GM23338 (cell line): ENCODE measurements around the gene JDP2. TPM values are rescaled to one million over a fixed set of nuclear protein-coding genes. Genes with fewer than 3 reads are reported as not detected.

Experiments
- ATAC-seq: fragments of 200-7000 bp; cut with Tn5 transposase; 3 replicates; pipeline ENCODE4 v1.9.1; 2020
- DNase-seq: peaks from one replicate; pipeline ENCODE4 v3.0.0-alpha.2; 2015; ENCODE audit warnings: low spot score
- H2AFZ ChIP-seq: fragments of 200-600 bp; sonication (generic); 2 replicates; pipeline ENCODE4 v1.8.0; 2016; ENCODE audit warnings: antibody characterized with exemption, mild to moderate bottlenecking, moderate library complexity
- H3F3A ChIP-seq: fragments of 200-600 bp; sonication (generic); replicated peaks from 2 replicates; pipeline ENCODE4 v1.8.0; 2017; ENCODE audit warnings: antibody characterized with exemption, mixed run types, low read depth
- H3K27ac ChIP-seq: fragments of 200-600 bp; sonication (generic); 2 replicates; pipeline ENCODE4 v1.6.1; 2016; ENCODE audit warnings: low read depth
- H3K27me3 ChIP-seq: fragments of 200-600 bp; sonication (generic); 2 replicates; pipeline ENCODE4 v1.8.0; 2016; ENCODE audit warnings: mild to moderate bottlenecking, mixed run types, moderate library complexity; ENCODE audit not compliant: insufficient read depth
- H3K36me3 ChIP-seq: fragments of 200-600 bp; sonication (generic); 2 replicates; pipeline ENCODE4 v1.8.0; 2016; ENCODE audit warnings: mild to moderate bottlenecking; ENCODE audit not compliant: insufficient read depth
- H3K4me1 ChIP-seq: fragments of 200-600 bp; sonication (generic); 2 replicates; pipeline ENCODE4 v1.8.0; 2016; ENCODE audit warnings: mild to moderate bottlenecking, moderate library complexity; ENCODE audit not compliant: insufficient read depth
- H3K4me2 ChIP-seq: fragments of 200-600 bp; sonication (generic); 2 replicates; pipeline ENCODE4 v1.7.1; 2017; ENCODE audit warnings: mixed run types
- H3K4me3 ChIP-seq: fragments of 200-600 bp; sonication (generic); 2 replicates; pipeline ENCODE4 v1.6.1; 2016; ENCODE audit warnings: mixed run types
- H3K79me2 ChIP-seq: fragments of 200-600 bp; sonication (generic); replicated peaks from 2 replicates; pipeline ENCODE4 v1.8.0; 2017; ENCODE audit warnings: mild to moderate bottlenecking; ENCODE audit not compliant: insufficient read depth
- H3K9me2 ChIP-seq: fragments of 200-600 bp; sonication (generic); 2 replicates; pipeline ENCODE4 v1.8.0; 2017; ENCODE audit not compliant: insufficient read depth
- H4K20me1 ChIP-seq: fragments of 200-600 bp; sonication (generic); replicated peaks from 2 replicates; pipeline ENCODE4 v1.8.0; 2017; ENCODE audit warnings: mild to moderate bottlenecking; ENCODE audit not compliant: insufficient read depth
- H3K27ac Mint-ChIP-seq: 2 replicates; pipeline ENCODE4 v1.8.0; 2020; ENCODE audit warnings: inconsistent platforms, mild to moderate bottlenecking, moderate library complexity, mixed read lengths
- H3K27me3 Mint-ChIP-seq: 3 replicates; pipeline ENCODE4 v1.8.0; 2022; ENCODE audit warnings: low read depth, mild to moderate bottlenecking, moderate library complexity, mixed read lengths, inconsistent platforms; ENCODE audit not compliant: insufficient read depth, poor library complexity
- H3K36me3 Mint-ChIP-seq: 3 replicates; pipeline ENCODE4 v1.8.0; 2021; ENCODE audit warnings: low read depth, mild to moderate bottlenecking, inconsistent platforms, moderate library complexity, mixed read lengths
- H3K4me1 Mint-ChIP-seq: 3 replicates; pipeline ENCODE4 v1.8.0; 2020; ENCODE audit warnings: mild to moderate bottlenecking, inconsistent platforms, mixed read lengths
- H3K4me3 Mint-ChIP-seq: 3 replicates; pipeline ENCODE4 v1.8.0; 2021; ENCODE audit warnings: moderate library complexity, mild to moderate bottlenecking, inconsistent platforms, mixed read lengths
- H3K9me3 Mint-ChIP-seq: 3 replicates; pipeline ENCODE4 v1.8.0; 2020; ENCODE audit warnings: moderate library complexity, mild to moderate bottlenecking, inconsistent platforms, mixed read lengths
- CREB1 ChIP-seq: fragments of 250-450 bp; sonication (Bioruptor Pico); IDR thresholded peaks from 2 replicates; pipeline ENCODE4 v1.5.0; 2020; ENCODE audit warnings: low read depth, mild to moderate bottlenecking, moderate library complexity
- ETS1 ChIP-seq: IDR thresholded peaks from 2 replicates; pipeline ENCODE4 v1.6.1; 2016; ENCODE audit warnings: antibody characterized with exemption
- EZH2 ChIP-seq: fragments of 200-600 bp; sonication (generic); IDR thresholded peaks from one replicate; pipeline ENCODE4 v1.8.0; 2017; ENCODE audit warnings: antibody characterized with exemption, mild to moderate bottlenecking, low read depth; ENCODE audit not compliant: unreplicated experiment
- EZH2phosphoT487 ChIP-seq: fragments of 200-600 bp; sonication (generic); IDR thresholded peaks from one replicate; pipeline ENCODE4 v1.8.1; 2018; ENCODE audit warnings: antibody characterized with exemption; ENCODE audit not compliant: unreplicated experiment
- JUNB ChIP-seq: IDR thresholded peaks from one replicate; pipeline ENCODE4 v1.6.1; 2016; ENCODE audit warnings: antibody characterized with exemption; ENCODE audit not compliant: unreplicated experiment
- NANOG ChIP-seq: IDR thresholded peaks from 2 replicates; pipeline ENCODE4 v1.6.1; 2016; ENCODE audit warnings: antibody characterized with exemption, borderline replicate concordance
- POLR2AphosphoS5 ChIP-seq: IDR thresholded peaks from 2 replicates; pipeline ENCODE4 v1.6.1; 2016; ENCODE audit warnings: antibody characterized with exemption, low read depth
- REST ChIP-seq: IDR thresholded peaks from one replicate; pipeline ENCODE4 v1.6.1; 2018; ENCODE audit warnings: antibody characterized with exemption; ENCODE audit not compliant: unreplicated experiment
- STAT1 ChIP-seq: IDR thresholded peaks from one replicate; pipeline ENCODE4 v1.6.1; 2016; ENCODE audit warnings: antibody characterized with exemption; ENCODE audit not compliant: unreplicated experiment
- ZNF114 ChIP-seq: fragments of 250-450 bp; sonication (Bioruptor Pico); IDR thresholded peaks from 2 replicates; pipeline ENCODE4 v1.5.0; 2020; ENCODE audit warnings: mild to moderate bottlenecking, moderate library complexity
- ZNF331 ChIP-seq: fragments of 250-450 bp; sonication (Bioruptor Pico); IDR thresholded peaks from 2 replicates; pipeline ENCODE4 v1.5.0; 2020; ENCODE audit warnings: low read depth, mild to moderate bottlenecking, moderate library complexity
- polyA plus RNA-seq: library from polyadenylated mRNA; unstranded; fragments of >200 nt; fragmentation: Nextera tagmentation; extraction: Ambion mirVana; gene quantifications from 2 replicates; pipeline ENCODE4 v1.2.1, GENCODE V29; 2016
- total RNA-seq: library from RNA; depleted of rRNA; stranded (reverse); fragments of >200 nt; shearing (Covaris generic); gene quantifications from 2 replicates; pipeline ENCODE4 v1.2.3, GENCODE V29; 2014
- TF ChIP-seq, protein P1 (sequence below), 2 experiments: fragments of 200-600 bp in 1 of 2; sonication (generic) in 1 of 2; conservative IDR thresholded peaks; 2 replicates each; pipeline versions ENCODE4 v1.5.1 to v1.6.1; 2016 to 2017; ENCODE audit warnings: antibody characterized with exemption in 2 of 2, low read depth in 2 of 2, mild to moderate bottlenecking in 2 of 2, moderate library complexity in 1 of 2

The JDP2 gene
- total and polyA plus RNA-seq, 2 experiments from 2014 or later: 12.5 to 38.9 TPM

- H3K4me1 Mint-ChIP-seq: peaks cover 30% of the 10 kb centered on the region
- no peak for ATAC-seq
- DNase-seq: no peak
- Histone ChIP-seq H3K4me2 (no peak overlapping the region), H3K4me3 (no peak overlapping the region), H3K27ac (no peak overlapping the region), H3K27me3 (peaks cover 6% of the 10 kb centered on the region), H3K4me1 (peaks cover 14% of the 10 kb centered on the region), H3K79me2 (peaks cover 63% of the 10 kb centered on the region), H2AFZ (no peak overlapping the region), H3K36me3 (peaks cover 6% of the 10 kb centered on the region), H3K9me2 (no peaks in the 10 kb centered on the region), H3F3A (no peaks in the 10 kb centered on the region; the same call in 1 of the 2 replicates), H4K20me1 (peaks cover 14% of the 10 kb centered on the region)
- no peaks in the 10 kb centered on the region for H3K9me3 Mint-ChIP-seq
- no peak overlapping the region for H3K4me3 Mint-ChIP-seq
- peaks cover 10% of the 10 kb centered on the region for H3K27me3 Mint-ChIP-seq
- peaks cover 48% of the 10 kb centered on the region for H3K36me3 Mint-ChIP-seq
- TF ChIP-seq CREB1 (CRISPR knock-in tag) (no peak), ZNF114 (CRISPR knock-in tag) (no peak), STAT1 (no peak), ETS1 (no peak), NANOG (no peak), ZNF331 (no peak), REST (no peak), POLR2AphosphoS5 (no peak)
- TF ChIP-seq, protein P1, sequence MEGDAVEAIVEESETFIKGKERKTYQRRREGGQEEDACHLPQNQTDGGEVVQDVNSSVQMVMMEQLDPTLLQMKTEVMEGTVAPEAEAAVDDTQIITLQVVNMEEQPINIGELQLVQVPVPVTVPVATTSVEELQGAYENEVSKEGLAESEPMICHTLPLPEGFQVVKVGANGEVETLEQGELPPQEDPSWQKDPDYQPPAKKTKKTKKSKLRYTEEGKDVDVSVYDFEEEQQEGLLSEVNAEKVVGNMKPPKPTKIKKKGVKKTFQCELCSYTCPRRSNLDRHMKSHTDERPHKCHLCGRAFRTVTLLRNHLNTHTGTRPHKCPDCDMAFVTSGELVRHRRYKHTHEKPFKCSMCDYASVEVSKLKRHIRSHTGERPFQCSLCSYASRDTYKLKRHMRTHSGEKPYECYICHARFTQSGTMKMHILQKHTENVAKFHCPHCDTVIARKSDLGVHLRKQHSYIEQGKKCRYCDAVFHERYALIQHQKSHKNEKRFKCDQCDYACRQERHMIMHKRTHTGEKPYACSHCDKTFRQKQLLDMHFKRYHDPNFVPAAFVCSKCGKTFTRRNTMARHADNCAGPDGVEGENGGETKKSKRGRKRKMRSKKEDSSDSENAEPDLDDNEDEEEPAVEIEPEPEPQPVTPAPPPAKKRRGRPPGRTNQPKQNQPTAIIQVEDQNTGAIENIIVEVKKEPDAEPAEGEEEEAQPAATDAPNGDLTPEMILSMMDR (conservative IDR thresholded peaks at IDR 0.05; ENCODE audit: low read depth in 2 of 2): no peak
- no peak overlapping the region for H3K27ac Mint-ChIP-seq
Observed at GRCh38 chr14:75431827-75432226, 4.0 kb downstream of the JDP2 start.

GRCh38 chr14:75432411-75432810 lies 4.6 kb downstream of the JDP2 start:
- peaks cover 31% of the 10 kb centered on the region for H3K4me1 Mint-ChIP-seq
- TF ChIP-seq, protein P1 (conservative IDR thresholded peaks at IDR 0.05; ENCODE audit: low read depth in 2 of 2): no peak
- TF ChIP-seq EZH2phosphoT487 (no peak), CREB1 (CRISPR knock-in tag) (no peak), ZNF331 (no peak), EZH2 (no peak), POLR2AphosphoS5 (no peak), JUNB (no peak), REST (no peak)

More at GRCh38 chr14:75432411-75432810, 4.6 kb downstream of the JDP2 start:
- H3K36me3 ChIP-seq: peaks cover 6% of the 10 kb centered on the region
- H3K9me3 Mint-ChIP-seq: no peaks in the 10 kb centered on the region
- no peaks in the 10 kb centered on the region for H3F3A ChIP-seq
- peaks cover 11% of the 10 kb centered on the region for H3K4me1 ChIP-seq
- ATAC-seq: no peak
- no peak overlapping the region for H2AFZ ChIP-seq
- peaks cover 5% of the 10 kb centered on the region for H3K27me3 Mint-ChIP-seq
- H4K20me1 ChIP-seq: peaks cover 14% of the 10 kb centered on the region
- H3K79me2 ChIP-seq: peaks cover 63% of the 10 kb centered on the region
- 0 out of 2 replicates have a peak, but pooled peaks cover under 1% of the 10 kb centered on the region for H3K27me3 ChIP-seq
- H3K4me3 Mint-ChIP-seq: no peak overlapping the region
- no peaks in the 10 kb centered on the region for H3K9me2 ChIP-seq
- H3K27ac Mint-ChIP-seq: no peak overlapping the region
- H3K4me2 ChIP-seq: no peak overlapping the region
- no peak overlapping the region for H3K27ac ChIP-seq
- DNase-seq: no peak
- H3K36me3 Mint-ChIP-seq: peaks cover 48% of the 10 kb centered on the region
- H3K4me3 ChIP-seq: no peak overlapping the region
